Measurements from ENCODE around the gene SLC30A5.
"Not testable (repeated sequence)": the region's sequence is repeated elsewhere in the genome, so short reads cannot be mapped to it uniquely, and the experiment has no call there.

SLC30A5 gene

GRCh38 chr5:69137208-69137607 lies 43.4 kb downstream of the SLC30A5 start:
- not testable (repeated sequence) for H3K27ac ChIP-seq (ENCODE audit: low read depth in 2 of 2, low read length in 2 of 2); H3K4me1 ChIP-seq (ENCODE audit: control insufficient read depth in 2 of 2, insufficient read depth in 2 of 2, low read length in 2 of 2); H3K9me3 ChIP-seq (ENCODE audit: control insufficient read depth in 2 of 2, low read length in 2 of 2); H3K27me3 ChIP-seq (ENCODE audit: control insufficient read depth in 2 of 2, insufficient read depth in 2 of 2, low read length in 2 of 2); H3K4me3 ChIP-seq (ENCODE audit: low read length in 2 of 2); H3K9ac ChIP-seq (ENCODE audit: low read depth in 1 of 2, low read length in 2 of 2); H3K36me3 ChIP-seq (ENCODE audit: control insufficient read depth in 2 of 2, insufficient read depth in 2 of 2, low read length in 2 of 2)

GRCh38 chr5:69137807-69138206 lies 44.0 kb downstream of the SLC30A5 start:
- H3K9ac ChIP-seq (ENCODE audit: low read depth in 1 of 2, low read length in 2 of 2): no peak overlapping the region
- no peaks in the 10 kb centered on the region for H3K4me1 ChIP-seq (ENCODE audit: control insufficient read depth in 2 of 2, insufficient read depth in 2 of 2, low read length in 2 of 2)
- no peak overlapping the region for H3K4me3 ChIP-seq (ENCODE audit: low read length in 2 of 2)
- H3K9me3 ChIP-seq (ENCODE audit: control insufficient read depth in 2 of 2, low read length in 2 of 2): no peaks in the 10 kb centered on the region
- no peaks in the 10 kb centered on the region for H3K27me3 ChIP-seq (ENCODE audit: control insufficient read depth in 2 of 2, insufficient read depth in 2 of 2, low read length in 2 of 2)
- H3K27ac ChIP-seq (ENCODE audit: low read depth in 2 of 2, low read length in 2 of 2): no peak overlapping the region
- H3K36me3 ChIP-seq (ENCODE audit: control insufficient read depth in 2 of 2, insufficient read depth in 2 of 2, low read length in 2 of 2): peaks cover 0 to 4% of the 10 kb centered on the region in 2 donors

GRCh38 chr5:69138766-69139165 lies 45.0 kb downstream of the SLC30A5 start:
- no peak overlapping the region for H3K9ac ChIP-seq (ENCODE audit: low read depth in 1 of 2, low read length in 2 of 2)
- no peaks in the 10 kb centered on the region for H3K4me1 ChIP-seq (ENCODE audit: control insufficient read depth in 2 of 2, insufficient read depth in 2 of 2, low read length in 2 of 2)
- H3K27ac ChIP-seq (ENCODE audit: low read depth in 2 of 2, low read length in 2 of 2): no peak overlapping the region
- H3K9me3 ChIP-seq (ENCODE audit: control insufficient read depth in 2 of 2, low read length in 2 of 2): no peaks in the 10 kb centered on the region
- H3K27me3 ChIP-seq (ENCODE audit: control insufficient read depth in 2 of 2, insufficient read depth in 2 of 2, low read length in 2 of 2): no peaks in the 10 kb centered on the region
- no peak overlapping the region for H3K4me3 ChIP-seq (ENCODE audit: low read length in 2 of 2)
- H3K36me3 ChIP-seq (ENCODE audit: control insufficient read depth in 2 of 2, insufficient read depth in 2 of 2, low read length in 2 of 2): peaks cover 0 to under 1% of the 10 kb centered on the region in 2 donors

DNA sequence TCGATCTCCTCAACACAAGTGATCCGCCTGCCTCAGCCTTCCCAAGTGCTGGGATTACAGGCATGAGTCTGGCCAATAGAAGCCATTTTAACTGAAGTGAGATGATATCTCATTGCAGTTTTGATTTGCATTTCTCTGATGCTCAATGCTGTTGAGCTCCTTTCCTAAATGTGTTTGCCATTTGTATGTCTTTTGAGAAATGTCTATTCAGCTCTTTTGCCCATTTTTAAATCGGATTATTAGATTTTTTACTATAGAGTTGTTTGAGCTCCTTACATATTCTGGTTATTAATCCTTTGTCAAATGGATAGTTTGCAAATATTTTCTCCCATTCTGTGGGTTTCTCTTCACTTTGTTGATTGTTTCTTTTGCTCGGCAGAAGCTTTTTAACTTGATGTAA lies 46.4 kb downstream of the SLC30A5 start:
- H3K27me3 ChIP-seq (ENCODE audit: control insufficient read depth in 2 of 2, insufficient read depth in 2 of 2, low read length in 2 of 2); H3K27ac ChIP-seq (ENCODE audit: low read depth in 2 of 2, low read length in 2 of 2); H3K4me1 ChIP-seq (ENCODE audit: control insufficient read depth in 2 of 2, insufficient read depth in 2 of 2, low read length in 2 of 2); H3K9ac ChIP-seq (ENCODE audit: low read depth in 1 of 2, low read length in 2 of 2); H3K36me3 ChIP-seq (ENCODE audit: control insufficient read depth in 2 of 2, insufficient read depth in 2 of 2, low read length in 2 of 2); H3K4me3 ChIP-seq (ENCODE audit: low read length in 2 of 2); H3K9me3 ChIP-seq (ENCODE audit: control insufficient read depth in 2 of 2, low read length in 2 of 2): not testable (repeated sequence)

DNA sequence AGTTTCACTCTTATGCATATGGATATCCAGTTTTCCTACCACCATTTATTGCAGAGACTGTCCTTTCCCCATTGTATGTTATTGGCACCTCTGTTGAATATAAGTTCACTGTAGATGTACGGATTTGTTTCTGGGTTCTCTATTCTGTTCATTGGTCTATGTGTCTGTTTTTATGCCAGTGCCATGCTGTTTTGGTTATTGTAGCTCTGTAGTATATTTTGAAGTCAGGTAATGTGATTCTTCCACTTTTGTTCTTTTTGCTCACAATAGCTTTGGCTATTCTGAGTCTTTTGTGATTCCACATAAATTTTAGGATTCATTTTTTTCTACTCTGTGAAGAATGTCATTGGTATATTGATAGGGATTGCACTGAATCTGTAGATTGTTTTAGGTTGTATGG lies 47.0 kb downstream of the SLC30A5 start:
- Histone ChIP-seq H3K4me3 (ENCODE audit: low read length in 2 of 2) (no peak overlapping the region), H3K9me3 (ENCODE audit: control insufficient read depth in 2 of 2, low read length in 2 of 2) (no peaks in the 10 kb centered on the region), H3K4me1 (ENCODE audit: control insufficient read depth in 2 of 2, insufficient read depth in 2 of 2, low read length in 2 of 2) (no peaks in the 10 kb centered on the region)

DNA sequence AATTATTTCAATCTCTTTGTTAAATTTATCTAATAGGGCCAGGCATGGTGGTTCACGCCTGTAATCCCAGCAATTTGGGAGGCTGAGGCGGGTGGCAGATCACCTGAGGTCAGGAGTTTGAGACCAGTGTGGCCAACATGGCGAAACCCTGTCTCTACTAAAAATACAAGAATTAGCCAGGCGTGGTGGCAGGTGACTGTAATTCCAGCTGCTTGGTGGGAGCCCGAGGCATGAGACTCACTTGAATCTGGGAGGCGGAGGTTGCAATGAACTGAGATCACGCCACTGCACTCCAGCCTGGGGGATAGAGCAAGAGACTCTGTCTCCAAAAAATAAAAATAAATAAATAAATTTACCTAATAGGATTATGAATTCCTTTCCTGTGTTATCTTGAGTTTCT lies 54.8 kb downstream of the SLC30A5 start:
- H3K36me3 ChIP-seq (ENCODE audit: control insufficient read depth in 2 of 2, insufficient read depth in 2 of 2, low read length in 2 of 2); H3K4me1 ChIP-seq (ENCODE audit: control insufficient read depth in 2 of 2, insufficient read depth in 2 of 2, low read length in 2 of 2); H3K27ac ChIP-seq (ENCODE audit: low read depth in 2 of 2, low read length in 2 of 2); H3K4me3 ChIP-seq (ENCODE audit: low read length in 2 of 2); H3K9me3 ChIP-seq (ENCODE audit: control insufficient read depth in 2 of 2, low read length in 2 of 2); H3K27me3 ChIP-seq (ENCODE audit: control insufficient read depth in 2 of 2, insufficient read depth in 2 of 2, low read length in 2 of 2); H3K9ac ChIP-seq (ENCODE audit: low read depth in 1 of 2, low read length in 2 of 2): not testable (repeated sequence)

More for the DNA sequence above, 47.0 kb downstream of the SLC30A5 start:
- Histone ChIP-seq H3K27ac (ENCODE audit: low read depth in 2 of 2, low read length in 2 of 2) (no peak overlapping the region), H3K36me3 (ENCODE audit: control insufficient read depth in 2 of 2, insufficient read depth in 2 of 2, low read length in 2 of 2) (no peaks in the 10 kb centered on the region), H3K9ac (ENCODE audit: low read depth in 1 of 2, low read length in 2 of 2) (no peak overlapping the region), H3K27me3 (ENCODE audit: control insufficient read depth in 2 of 2, insufficient read depth in 2 of 2, low read length in 2 of 2) (no peaks in the 10 kb centered on the region)

- Histone ChIP-seq H3K27me3 (ENCODE audit: control insufficient read depth in 2 of 2, insufficient read depth in 2 of 2, low read length in 2 of 2) (no peaks in the 10 kb centered on the region), H3K9ac (ENCODE audit: low read depth in 1 of 2, low read length in 2 of 2) (no peak overlapping the region), H3K27ac (ENCODE audit: low read depth in 2 of 2, low read length in 2 of 2) (no peak overlapping the region)
These were observed 55.3 kb downstream of the SLC30A5 start for GRCh38 chr5:69148981-69149675.

DNA sequence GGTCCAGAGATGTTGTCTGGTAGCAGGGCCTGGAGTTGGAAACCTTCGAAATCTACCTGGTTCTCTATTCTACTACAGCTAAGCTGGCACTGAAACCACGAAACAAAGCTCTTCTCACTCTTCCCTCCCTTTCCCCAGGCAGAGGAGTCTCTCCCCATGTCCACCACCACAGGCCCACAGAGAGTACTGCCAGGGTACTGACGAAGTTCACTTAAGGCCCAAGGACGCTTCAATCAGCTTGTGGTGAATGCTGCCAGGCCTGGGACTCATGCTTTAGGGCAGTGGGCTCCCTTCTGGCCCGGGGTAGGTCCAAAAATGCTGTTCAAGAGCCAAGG lies 55.8 kb downstream of the SLC30A5 start:
- no peaks in the 10 kb centered on the region for H3K4me1 ChIP-seq (ENCODE audit: control insufficient read depth in 2 of 2, insufficient read depth in 2 of 2, low read length in 2 of 2)
- no peak overlapping the region for H3K4me3 ChIP-seq (ENCODE audit: low read length in 2 of 2)
- no peaks in the 10 kb centered on the region for H3K36me3 ChIP-seq (ENCODE audit: control insufficient read depth in 2 of 2, insufficient read depth in 2 of 2, low read length in 2 of 2)
- no peaks in the 10 kb centered on the region for H3K27me3 ChIP-seq (ENCODE audit: control insufficient read depth in 2 of 2, insufficient read depth in 2 of 2, low read length in 2 of 2)
- H3K9me3 ChIP-seq (ENCODE audit: control insufficient read depth in 2 of 2, low read length in 2 of 2): no peaks in the 10 kb centered on the region
- no peak overlapping the region for H3K27ac ChIP-seq (ENCODE audit: low read depth in 2 of 2, low read length in 2 of 2)
- H3K9ac ChIP-seq (ENCODE audit: low read depth in 1 of 2, low read length in 2 of 2): no peak overlapping the region

More at GRCh38 chr5:69148981-69149675, 55.3 kb downstream of the SLC30A5 start:
- Histone ChIP-seq H3K36me3 (ENCODE audit: control insufficient read depth in 2 of 2, insufficient read depth in 2 of 2, low read length in 2 of 2) (no peaks in the 10 kb centered on the region), H3K4me1 (ENCODE audit: control insufficient read depth in 2 of 2, insufficient read depth in 2 of 2, low read length in 2 of 2) (no peaks in the 10 kb centered on the region), H3K4me3 (ENCODE audit: low read length in 2 of 2) (no peak overlapping the region), H3K9me3 (ENCODE audit: control insufficient read depth in 2 of 2, low read length in 2 of 2) (no peaks in the 10 kb centered on the region)

GRCh38 chr5:69152731-69153130 lies 58.9 kb downstream of the SLC30A5 start:
- Histone ChIP-seq H3K4me1 (ENCODE audit: control insufficient read depth in 2 of 2, insufficient read depth in 2 of 2, low read length in 2 of 2) (no peaks in the 10 kb centered on the region), H3K27me3 (ENCODE audit: control insufficient read depth in 2 of 2, insufficient read depth in 2 of 2, low read length in 2 of 2) (no peaks in the 10 kb centered on the region), H3K27ac (ENCODE audit: low read depth in 2 of 2, low read length in 2 of 2) (no peak overlapping the region), H3K9ac (ENCODE audit: low read depth in 1 of 2, low read length in 2 of 2) (no peak overlapping the region), H3K36me3 (ENCODE audit: control insufficient read depth in 2 of 2, insufficient read depth in 2 of 2, low read length in 2 of 2) (no peaks in the 10 kb centered on the region), H3K9me3 (ENCODE audit: control insufficient read depth in 2 of 2, low read length in 2 of 2) (no peaks in the 10 kb centered on the region), H3K4me3 (ENCODE audit: low read length in 2 of 2) (no peak overlapping the region)

- no peaks in the 10 kb centered on the region for H3K36me3 ChIP-seq (ENCODE audit: control insufficient read depth in 2 of 2, insufficient read depth in 2 of 2, low read length in 2 of 2)
- no peak overlapping the region for H3K9ac ChIP-seq (ENCODE audit: low read depth in 1 of 2, low read length in 2 of 2)
- H3K27ac ChIP-seq (ENCODE audit: low read depth in 2 of 2, low read length in 2 of 2): no peak overlapping the region
- no peaks in the 10 kb centered on the region for H3K9me3 ChIP-seq (ENCODE audit: control insufficient read depth in 2 of 2, low read length in 2 of 2)
- no peaks in the 10 kb centered on the region for H3K27me3 ChIP-seq (ENCODE audit: control insufficient read depth in 2 of 2, insufficient read depth in 2 of 2, low read length in 2 of 2)
- no peaks in the 10 kb centered on the region for H3K4me1 ChIP-seq (ENCODE audit: control insufficient read depth in 2 of 2, insufficient read depth in 2 of 2, low read length in 2 of 2)
- H3K4me3 ChIP-seq (ENCODE audit: low read length in 2 of 2): no peak overlapping the region
These were observed 62.6 kb downstream of the SLC30A5 start for GRCh38 chr5:69156456-69156855.

DNA sequence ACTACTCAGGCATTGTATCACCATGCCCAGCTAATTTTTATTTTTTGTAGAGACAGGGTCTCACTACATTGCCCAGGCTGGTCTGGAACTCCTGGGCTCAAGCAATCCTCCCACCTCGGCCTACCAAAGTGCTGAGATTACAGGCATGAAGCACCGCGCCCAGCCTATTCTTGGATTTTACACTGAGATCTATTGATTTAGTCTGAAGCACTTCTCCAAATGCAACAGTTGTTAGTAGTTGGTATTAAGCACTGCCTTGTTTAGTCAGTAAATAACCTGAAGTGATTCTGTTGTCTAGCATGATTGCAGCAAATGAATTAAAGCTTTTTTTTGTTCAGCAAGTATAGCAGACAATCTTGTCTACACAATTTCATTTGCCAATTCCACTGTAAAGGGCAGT lies 64.2 kb downstream of the SLC30A5 start:
- Histone ChIP-seq H3K9ac (ENCODE audit: low read depth in 1 of 2, low read length in 2 of 2) (no peak overlapping the region), H3K9me3 (ENCODE audit: control insufficient read depth in 2 of 2, low read length in 2 of 2) (no peaks in the 10 kb centered on the region), H3K36me3 (ENCODE audit: control insufficient read depth in 2 of 2, insufficient read depth in 2 of 2, low read length in 2 of 2) (no peaks in the 10 kb centered on the region), H3K27me3 (ENCODE audit: control insufficient read depth in 2 of 2, insufficient read depth in 2 of 2, low read length in 2 of 2) (no peaks in the 10 kb centered on the region), H3K4me1 (ENCODE audit: control insufficient read depth in 2 of 2, insufficient read depth in 2 of 2, low read length in 2 of 2) (no peaks in the 10 kb centered on the region), H3K4me3 (ENCODE audit: low read length in 2 of 2) (no peak overlapping the region), H3K27ac (ENCODE audit: low read depth in 2 of 2, low read length in 2 of 2) (no peak overlapping the region)
